D341Med (cell line): Measurements from ENCODE around the gene TOP3B.

Experiments used
- DNase-seq: peaks from one replicate; pipeline ENCODE4 v3.0.0; 2012; ENCODE audit warnings: low spot score

TOP3B gene

GRCh38 chr22:22010358-22010757 lies 27.8 kb upstream of the TOP3B start:
- DNase-seq, result no peak

DNA sequence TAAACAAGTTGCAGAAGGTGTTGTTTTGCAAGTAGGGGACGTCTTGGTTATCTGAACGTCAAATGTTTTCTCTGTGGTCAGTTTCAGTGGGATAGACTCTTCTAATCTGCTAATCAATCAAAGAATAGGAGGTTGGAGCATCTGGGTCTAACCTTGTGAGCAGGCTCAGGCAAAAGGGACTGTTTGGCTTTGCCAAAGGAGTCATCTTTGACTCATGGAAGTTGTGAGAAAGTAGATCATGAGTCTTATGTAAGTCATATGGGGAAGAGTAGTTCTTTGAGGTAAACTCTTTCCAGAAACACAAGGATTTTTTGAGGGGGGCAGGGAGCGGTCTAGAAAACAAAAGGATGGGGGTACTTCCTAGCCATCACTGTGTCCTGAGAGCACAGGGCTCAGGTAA lies 27.1 kb upstream of the TOP3B start:
- no peak for DNase-seq

DNA sequence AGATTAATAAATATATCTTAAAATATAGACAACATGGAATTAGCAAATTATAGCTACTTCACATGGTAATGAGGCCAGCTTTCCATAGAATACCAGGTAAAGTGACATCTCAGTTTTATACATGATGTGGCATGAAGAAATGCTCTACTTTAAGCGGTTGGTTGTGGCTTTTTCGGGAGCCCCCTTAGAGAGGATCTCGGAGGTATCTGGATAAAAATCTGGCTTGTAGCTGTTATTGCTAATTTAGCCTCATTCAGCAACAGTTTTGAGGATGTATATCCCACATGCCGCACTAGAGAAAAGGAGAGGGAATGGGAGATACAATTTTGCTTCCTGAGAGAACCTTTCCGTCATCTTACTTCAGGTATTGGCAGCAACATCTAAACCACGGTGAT lies 24.0 kb upstream of the TOP3B start:
- no peak for DNase-seq

DNA sequence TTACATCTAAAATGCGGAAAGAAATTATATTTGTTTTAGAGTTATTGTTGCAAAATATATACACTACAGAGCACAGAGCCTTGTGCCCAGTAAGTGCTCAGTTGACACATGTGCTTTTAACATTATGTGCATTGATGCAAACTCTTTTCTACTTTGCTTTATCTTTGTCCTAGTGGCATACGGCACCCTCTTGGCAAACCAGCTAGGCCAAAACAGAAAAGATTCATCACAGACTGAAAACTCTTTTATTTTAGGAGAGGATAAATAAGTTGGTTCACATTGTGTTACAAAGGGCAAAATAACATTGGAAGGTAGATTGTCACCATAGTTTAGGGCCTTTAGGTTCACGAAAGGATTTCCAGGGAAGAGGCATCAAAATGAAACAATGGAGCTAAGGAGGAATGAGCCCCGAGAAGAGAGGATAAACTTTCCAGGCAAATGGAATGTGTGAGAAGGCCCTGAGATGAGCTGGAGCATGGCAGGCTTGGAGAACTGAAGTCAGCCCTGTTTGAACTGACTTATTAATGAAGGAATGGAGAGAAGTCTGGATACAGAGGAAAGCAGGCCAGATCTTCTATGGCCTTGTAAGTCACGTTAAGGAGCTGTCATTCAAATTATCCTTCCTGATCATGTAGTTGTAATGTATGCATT lies 23.5 kb upstream of the TOP3B start:
- DNase-seq, result no peak

DNA sequence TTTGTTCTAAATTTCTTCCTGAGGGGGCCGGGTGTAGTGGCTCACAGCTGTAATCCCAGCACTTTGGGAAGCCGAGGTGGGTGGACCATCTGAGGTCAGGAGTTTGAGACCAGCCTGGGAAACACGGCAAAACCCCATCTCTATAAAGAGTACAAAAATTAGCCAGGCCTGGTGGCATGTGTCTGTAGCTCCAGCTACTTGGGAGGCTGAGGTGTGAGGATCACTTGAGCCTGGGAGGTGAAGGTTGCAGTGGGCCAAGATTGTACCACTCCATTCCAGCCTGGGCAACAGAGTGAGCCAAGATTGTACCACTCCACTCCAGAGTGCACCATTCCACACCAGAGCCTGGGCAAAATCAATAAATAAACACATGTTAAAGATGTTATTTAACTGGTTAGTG lies 20.6 kb upstream of the TOP3B start:
- no peak for DNase-seq

- no peak for DNase-seq
These were observed 20.0 kb upstream of the TOP3B start for GRCh38 chr22:22002526-22003055.

DNA sequence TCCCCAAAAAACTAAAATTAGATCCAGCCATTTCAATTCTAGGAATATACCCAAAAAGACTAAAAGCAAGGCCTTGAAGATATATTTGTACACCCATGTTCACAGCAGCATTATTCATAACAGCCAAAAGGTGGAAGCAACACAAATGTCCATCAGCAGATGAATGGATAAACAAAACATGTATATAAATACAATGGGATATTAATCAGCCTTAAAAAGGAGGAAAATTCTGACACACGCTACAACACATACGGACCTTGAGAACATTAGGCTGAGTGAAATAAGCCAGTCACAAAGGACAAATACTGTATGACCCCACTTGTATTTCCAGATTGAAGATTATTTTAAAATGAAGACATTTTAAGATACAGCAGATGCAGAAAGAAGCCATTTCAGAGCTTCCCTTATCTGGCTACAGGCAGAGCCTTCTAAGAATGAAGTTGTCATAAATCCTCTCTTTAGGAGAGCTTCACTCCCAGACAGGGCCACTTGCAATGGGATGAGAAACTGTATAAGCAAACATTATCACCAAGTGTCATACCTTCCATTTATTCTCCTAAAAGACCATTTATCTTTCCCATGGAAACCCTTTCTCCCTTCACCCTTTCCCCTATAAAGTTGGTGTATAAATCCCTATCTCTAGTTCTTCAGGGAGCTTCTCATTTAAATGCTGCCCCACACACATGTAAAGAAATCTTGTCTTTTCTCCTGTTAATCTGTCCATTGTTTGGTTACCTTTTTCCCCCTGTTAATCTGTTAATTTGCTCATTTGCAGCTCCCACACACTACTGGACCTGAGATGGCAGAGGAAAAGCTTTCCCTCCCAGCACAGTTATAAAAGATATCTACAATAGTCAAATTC lies 19.3 kb upstream of the TOP3B start:
- DNase-seq, result no peak

GRCh38 chr22:21998595-21999247 lies 16.1 kb upstream of the TOP3B start:
- DNase-seq, result no peak

DNA sequence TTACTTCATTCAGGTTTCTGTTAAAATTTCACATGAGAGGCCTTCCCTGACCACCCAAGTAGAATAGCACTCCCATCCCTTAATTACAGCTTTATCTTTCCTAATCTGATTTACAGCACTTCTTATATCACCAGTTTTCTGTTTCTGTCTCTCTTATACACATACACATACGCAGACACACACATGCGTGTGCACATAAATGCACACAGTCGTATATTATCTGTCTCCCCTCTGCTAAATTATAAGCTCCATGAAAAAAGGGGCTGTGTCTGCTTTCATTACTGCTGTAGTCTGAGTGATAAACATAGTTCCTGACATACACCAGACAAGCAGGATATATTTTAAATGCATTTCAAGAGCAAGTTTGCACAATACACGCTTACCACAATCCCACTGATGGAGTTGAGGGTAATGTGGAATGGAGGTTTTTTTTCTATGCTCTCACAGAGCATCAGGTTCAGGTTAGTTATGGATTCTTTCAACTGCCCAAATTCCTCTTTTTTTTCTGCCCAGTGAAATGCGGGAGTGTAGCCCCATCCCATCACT lies 13.7 kb upstream of the TOP3B start:
- no peak for DNase-seq

DNA sequence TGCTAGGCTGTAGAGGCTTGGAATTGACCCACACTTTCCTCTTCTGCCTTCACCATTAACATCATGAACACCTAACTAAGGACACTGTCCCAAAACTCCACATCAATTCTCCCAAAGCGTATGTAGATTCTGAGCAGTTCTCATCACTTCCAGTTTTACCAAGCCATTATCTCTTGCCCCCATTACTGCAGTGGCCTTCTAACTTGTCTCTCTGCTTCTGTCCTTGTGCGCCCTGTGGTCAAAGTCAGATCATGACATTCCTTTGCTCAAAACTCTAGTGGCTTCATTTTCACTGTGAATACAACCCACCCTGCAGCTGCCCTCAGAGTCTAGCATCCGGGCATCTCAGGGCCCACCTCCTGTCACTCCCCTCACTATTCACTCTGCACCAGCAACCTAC lies 13.1 kb upstream of the TOP3B start:
- DNase-seq, result no peak

DNA sequence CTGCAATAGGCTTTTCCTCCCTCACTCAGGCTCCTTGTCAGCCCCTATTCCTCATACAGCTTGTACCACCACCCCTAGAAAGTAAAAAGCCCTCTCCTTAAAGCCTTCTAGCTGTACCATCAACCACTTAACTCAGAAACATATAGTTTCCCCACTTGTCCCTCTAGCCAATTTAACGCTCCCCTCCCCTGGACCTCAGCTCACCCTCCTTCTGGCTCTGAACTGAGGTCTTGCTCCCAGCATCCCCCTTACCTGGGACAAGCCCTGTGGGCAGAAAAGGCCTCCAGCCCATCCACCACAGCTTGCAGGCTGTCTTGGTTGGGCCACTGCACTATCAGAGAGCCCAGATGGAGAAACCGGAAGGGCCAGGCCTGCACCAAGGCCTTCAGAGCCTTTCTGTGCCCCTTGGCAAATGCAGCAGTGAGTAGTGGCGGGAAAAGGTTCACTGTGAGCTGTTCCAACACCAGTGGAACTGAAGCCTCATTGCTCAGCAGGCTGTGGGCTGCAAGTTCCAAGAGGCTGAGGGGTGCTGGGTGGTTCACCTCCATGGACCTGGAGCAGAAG lies 12.4 kb upstream of the TOP3B start:
- DNase-seq, result no peak

GRCh38 chr22:21992593-21993237 lies 10.1 kb upstream of the TOP3B start:
- DNase-seq, result no peak

DNA sequence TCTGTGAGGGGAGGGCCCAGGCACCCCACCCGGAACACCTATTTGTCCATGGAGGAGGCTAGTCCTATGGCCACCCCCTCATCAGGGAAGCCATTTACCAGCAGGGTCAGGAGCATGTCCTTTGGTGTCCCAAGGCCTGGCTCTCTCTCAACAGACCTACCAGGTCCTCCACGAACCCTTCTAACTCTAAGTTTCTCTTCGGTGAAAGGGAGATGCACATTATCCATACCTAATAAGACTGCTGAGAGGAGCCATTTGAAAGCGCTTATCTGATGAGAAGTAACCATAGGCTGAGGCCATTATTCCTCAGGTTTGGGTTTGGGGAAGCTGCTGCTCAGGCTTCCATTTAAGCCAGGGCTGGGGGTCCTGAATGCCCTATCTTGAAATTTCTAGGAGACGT lies 9.2 kb upstream of the TOP3B start:
- no peak for DNase-seq

DNA sequence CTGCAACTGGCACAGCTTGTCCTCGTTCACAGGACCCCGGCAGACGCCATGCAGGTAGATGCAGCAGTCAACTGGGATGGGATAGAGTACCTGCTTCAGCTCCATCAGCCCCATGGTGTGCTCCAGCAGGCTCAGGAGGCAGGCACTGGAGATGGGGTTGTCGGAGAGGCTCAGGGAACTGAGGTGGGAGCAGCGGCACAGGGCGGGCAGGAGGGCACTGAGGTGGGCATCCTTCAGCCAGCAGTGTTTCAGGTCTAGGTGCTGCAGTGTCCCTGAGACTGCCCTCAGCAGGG lies 8.7 kb upstream of the TOP3B start:
- DNase-seq, result no peak

- no peak for DNase-seq
These were observed 8.1 kb upstream of the TOP3B start for GRCh38 chr22:21990445-21991303.

DNA sequence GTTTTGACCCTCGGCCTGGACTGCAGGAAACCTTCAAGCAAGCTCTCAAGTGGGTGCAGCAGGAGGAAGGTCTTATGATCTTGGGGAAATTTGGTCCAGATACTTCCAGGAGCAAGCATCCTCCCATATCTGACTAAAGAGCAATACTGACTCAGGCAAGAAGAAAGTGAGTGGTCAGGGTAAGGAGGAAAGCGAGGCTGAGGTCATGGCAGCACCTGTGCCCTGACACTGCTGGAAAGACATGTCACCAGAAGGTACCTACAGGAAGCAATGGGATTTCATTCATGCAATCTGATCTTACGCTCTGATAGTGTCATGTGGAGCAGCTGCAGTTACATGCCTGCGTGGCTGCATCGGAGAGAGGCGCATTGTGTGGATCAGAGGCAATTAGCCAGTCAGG lies 6.5 kb upstream of the TOP3B start:
- DNase-seq, result no peak

DNA sequence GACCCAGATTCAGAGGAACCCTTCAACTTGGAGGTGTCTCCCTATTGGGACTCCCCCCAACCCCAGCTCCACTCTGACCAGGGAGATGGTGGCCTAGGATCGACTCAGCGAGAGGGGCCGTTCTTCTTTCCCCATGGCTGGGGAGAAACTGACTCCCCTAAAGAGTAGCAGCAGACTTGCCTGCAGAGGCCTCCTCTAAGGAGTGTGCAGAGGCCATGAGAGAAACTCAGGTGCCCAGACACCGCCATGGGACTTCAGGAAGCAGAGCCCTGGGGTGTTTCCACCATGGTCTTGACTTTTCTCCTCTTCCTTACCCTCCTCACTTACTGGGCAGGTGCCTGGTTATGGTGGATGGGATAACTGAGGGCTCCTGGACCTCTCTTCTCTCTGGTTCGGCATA lies 2.6 kb upstream of the TOP3B start:
- peak; percentile 4 for DNase-seq

DNA sequence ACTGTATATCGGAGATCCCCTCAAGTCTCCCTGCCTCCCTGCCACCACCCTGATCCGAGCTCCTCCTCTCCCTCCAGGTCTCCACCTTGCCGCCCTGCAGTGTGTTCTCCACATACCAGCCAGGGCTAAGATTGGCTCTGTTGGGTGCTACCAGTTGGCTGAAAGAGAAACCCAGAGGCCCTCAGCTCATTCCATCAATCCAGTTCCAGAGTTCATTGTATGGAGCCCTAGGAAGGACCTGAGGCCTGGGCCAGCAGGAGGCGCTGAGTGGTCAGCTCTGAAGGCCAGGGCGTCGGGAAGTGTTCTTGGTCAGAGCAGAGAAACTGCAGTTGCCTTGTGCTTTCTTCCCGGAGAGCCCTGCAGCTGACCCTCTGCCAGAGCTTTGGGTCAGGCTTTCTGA lies 2.2 kb upstream of the TOP3B start:
- peak; percentile 14 for DNase-seq

- DNase-seq, result no peak
These were observed 713 bp downstream of the TOP3B start for GRCh38 chr22:21981874-21982273.

- DNase-seq, result no peak
These were observed 2.0 kb downstream of the TOP3B start for GRCh38 chr22:21980547-21980946.
